GM12891 (cell line): ENCODE data around the gene ZSCAN16.

ENCODE experiments used
- PAX5 ChIP-seq: IDR thresholded peaks from 2 replicates; pipeline ENCODE4 v1.6.1; 2011; ENCODE audit warnings: low read length, moderate library complexity, mild to moderate bottlenecking; ENCODE audit not compliant: insufficient read depth, severe bottlenecking
- POLR2A ChIP-seq: IDR thresholded peaks from 2 replicates; pipeline ENCODE4 v1.6.1; 2011; ENCODE audit warnings: low read depth, low read length, control low read depth
- POLR2AphosphoS5 ChIP-seq: IDR thresholded peaks from 2 replicates; pipeline ENCODE4 v1.6.1; 2011; ENCODE audit warnings: low read depth, low read length, control low read depth
- SPI1 ChIP-seq: IDR thresholded peaks from 2 replicates; pipeline ENCODE4 v1.6.1; 2011; ENCODE audit warnings: low read depth, low read length, control low read depth
- TAF1 ChIP-seq: IDR thresholded peaks from 2 replicates; pipeline ENCODE4 v1.6.1; 2011; ENCODE audit warnings: low read depth, low read length, control low read depth

DNA sequence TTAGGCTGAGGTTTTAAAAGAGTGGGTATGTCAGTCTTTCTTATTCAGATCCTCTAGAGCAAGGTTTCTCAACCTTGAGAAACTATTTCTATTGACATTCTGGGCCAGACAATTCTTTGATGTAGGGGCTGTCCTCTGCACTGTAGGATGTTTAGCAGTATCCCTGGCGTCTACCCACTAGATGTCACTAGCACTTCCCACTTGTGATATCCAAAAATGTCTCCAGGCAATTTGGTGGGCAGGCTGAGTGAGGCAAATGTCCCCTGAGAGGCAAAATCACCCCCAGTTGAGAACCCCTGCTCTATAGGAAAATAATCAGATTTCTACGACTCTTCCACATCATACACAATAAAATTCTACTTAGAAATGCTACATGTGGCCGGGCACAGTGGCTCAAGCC is 9.6 kb downstream of the ZSCAN16 start:
- TF ChIP-seq POLR2A (no peak), POLR2AphosphoS5 (no peak), TAF1 (no peak), SPI1 (no peak), PAX5 (no peak)
